Mucosa of descending colon (tissue), 3 donors: ENCODE results near the gene FSTL4. TPM values are rescaled to one million over a fixed set of nuclear protein-coding genes. Genes with fewer than 3 reads are reported as not detected.

Experiments used
- ATAC-seq: fragments of 200-7000 bp; cut with Tn5 transposase; one replicate; pipeline ENCODE4 v1.9.1; 2020; ENCODE audit warnings: mild to moderate bottlenecking, moderate library complexity
- DNase-seq, 3 donors: peaks; one replicate each; pipeline ENCODE4 v3.0.0-alpha.2; 2020
- H3K36me3 ChIP-seq: fragments of 200-600 bp; one replicate; pipeline ENCODE4 v1.8.0; 2021; ENCODE audit warnings: low read depth, mild to moderate bottlenecking
- H3K4me1 ChIP-seq: fragments of 200-600 bp; one replicate; pipeline ENCODE4 v1.8.0; 2021; ENCODE audit warnings: low read depth, mild to moderate bottlenecking
- H3K4me3 ChIP-seq: fragments of 200-600 bp; one replicate; pipeline ENCODE4 v1.8.0; 2021; ENCODE audit warnings: mild to moderate bottlenecking
- H3K9me3 ChIP-seq: fragments of 200-600 bp; one replicate; pipeline ENCODE4 v1.8.0; 2021; ENCODE audit warnings: mild to moderate bottlenecking
- CTCF ChIP-seq: fragments of 200-600 bp; IDR thresholded peaks from one replicate; pipeline ENCODE4 v1.8.0; 2022; ENCODE audit warnings: antibody characterized with exemption, mild to moderate bottlenecking
- intact Hi-C, 2 donors: fragments of 100-400 bp; cut with DNase I in 1 of 2; cut with micrococcal nuclease in 1 of 2; formaldehyde crosslinking; loops; one replicate each; pipeline versions ENCODE4 v1.11.0 to v1.11.1; 2022; cut with DNase I, micrococcal nuclease
- total RNA-seq, 3 donors: library from RNA; stranded (reverse); fragmentation: NEBNext Ultra II Directional in 2 of 3; extraction: Animal tissue kit (Norgen Biotek cat#: 25700) in 2 of 3; gene quantifications; one replicate each; pipeline versions ENCODE4 v1.2.1 to v1.2.4, GENCODE V29; 2021 to 2023
- donor health status: DM: no; HTN: no; CAD: no; lungs with moderate emphysema.
- donor health status: DM: no; HTN: no; CAD: no.
- donor health status: DM: no; HTN: yes; CAD: no.

Gene FSTL4
- total RNA-seq, 3 donors from 2014 or later = 0.29 to 0.77 (median 0.57) TPM

GRCh38 chr5:133432956-133433532 is 179.3 kb downstream of the FSTL4 start:
- intact Hi-C loops = no loop called here
- DNase-seq (no peak), ATAC-seq (no peak)
- no peak for TF ChIP-seq CTCF
- no peaks in the 10 kb centered on the region for H3K9me3 ChIP-seq
- H3K4me1 ChIP-seq = no peaks in the 10 kb centered on the region
- H3K36me3 ChIP-seq = no peaks in the 10 kb centered on the region
- no peak overlapping the region for H3K4me3 ChIP-seq

- H3K36me3 ChIP-seq = no peaks in the 10 kb centered on the region
- no peaks in the 10 kb centered on the region for H3K9me3 ChIP-seq
- no peak for ATAC-seq
- DNase-seq = no peak
- no peak overlapping the region for H3K4me3 ChIP-seq
- no peaks in the 10 kb centered on the region for H3K4me1 ChIP-seq
- intact Hi-C loops = no loop called here
- no peak for TF ChIP-seq CTCF
Measured at GRCh38 chr5:133431326-133431865, 180.9 kb downstream of the FSTL4 start.

- no peak for ATAC-seq
- Histone ChIP-seq H3K4me1 (no peaks in the 10 kb centered on the region), H3K4me3 (no peak overlapping the region), H3K9me3 (no peaks in the 10 kb centered on the region), H3K36me3 (no peaks in the 10 kb centered on the region)
- DNase-seq = no peak
- TF ChIP-seq CTCF = no peak
- intact Hi-C loops = no loop called here
Measured at GRCh38 chr5:133430095-133430494, 182.2 kb downstream of the FSTL4 start.

- Histone ChIP-seq H3K4me3 (no peak overlapping the region), H3K36me3 (no peaks in the 10 kb centered on the region), H3K9me3 (no peaks in the 10 kb centered on the region), H3K4me1 (no peaks in the 10 kb centered on the region)
- no peak for DNase-seq
- intact Hi-C loops = loop anchor here in 1 of 2 donors (10.0 kb wide), 1 partner anchor 436 kb away; no protein-coding TSS in a partner anchor
- TF ChIP-seq CTCF = no peak
- no peak for ATAC-seq
Measured at GRCh38 chr5:133429046-133429445, 183.3 kb downstream of the FSTL4 start.

GRCh38 chr5:133428072-133428660 is 184.2 kb downstream of the FSTL4 start:
- Histone ChIP-seq H3K36me3 (no peaks in the 10 kb centered on the region), H3K4me3 (no peak overlapping the region), H3K4me1 (no peaks in the 10 kb centered on the region), H3K9me3 (no peaks in the 10 kb centered on the region)
- intact Hi-C loops = loop anchor here in 1 of 2 donors (10.0 kb wide), 1 partner anchor 437 kb away; no protein-coding TSS in a partner anchor
- no peak for TF ChIP-seq CTCF
- no peak for DNase-seq
- no peak for ATAC-seq
